ENCODE data around the gene PTPN5.

The PTPN5 gene

DNA sequence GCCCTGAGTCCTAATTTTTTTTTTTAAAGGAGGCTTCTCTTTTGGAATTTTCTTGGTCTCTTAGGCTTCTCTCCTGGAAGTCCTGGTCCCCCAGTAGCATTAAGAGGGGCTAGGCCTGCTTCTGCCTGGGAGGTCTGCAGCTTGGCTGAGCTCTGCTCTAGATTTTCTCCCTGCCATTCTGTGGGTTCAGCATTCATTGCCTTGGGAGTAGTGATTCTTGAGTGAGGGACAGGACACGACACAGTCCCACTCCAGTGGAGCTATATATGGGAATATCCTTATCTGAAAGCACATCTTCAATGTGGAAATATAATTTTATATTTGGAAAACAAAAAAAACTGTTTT lies 69.3 kb downstream of the PTPN5 start:
- H3K4me3 ChIP-seq (ENCODE audit: low read depth, low read length) = no peak overlapping the region
- in situ Hi-C loops (cut with HindIII; ENCODE audit: low sequenced_read_pairs) = no loop called here
- TF ChIP-seq, protein P1, sequence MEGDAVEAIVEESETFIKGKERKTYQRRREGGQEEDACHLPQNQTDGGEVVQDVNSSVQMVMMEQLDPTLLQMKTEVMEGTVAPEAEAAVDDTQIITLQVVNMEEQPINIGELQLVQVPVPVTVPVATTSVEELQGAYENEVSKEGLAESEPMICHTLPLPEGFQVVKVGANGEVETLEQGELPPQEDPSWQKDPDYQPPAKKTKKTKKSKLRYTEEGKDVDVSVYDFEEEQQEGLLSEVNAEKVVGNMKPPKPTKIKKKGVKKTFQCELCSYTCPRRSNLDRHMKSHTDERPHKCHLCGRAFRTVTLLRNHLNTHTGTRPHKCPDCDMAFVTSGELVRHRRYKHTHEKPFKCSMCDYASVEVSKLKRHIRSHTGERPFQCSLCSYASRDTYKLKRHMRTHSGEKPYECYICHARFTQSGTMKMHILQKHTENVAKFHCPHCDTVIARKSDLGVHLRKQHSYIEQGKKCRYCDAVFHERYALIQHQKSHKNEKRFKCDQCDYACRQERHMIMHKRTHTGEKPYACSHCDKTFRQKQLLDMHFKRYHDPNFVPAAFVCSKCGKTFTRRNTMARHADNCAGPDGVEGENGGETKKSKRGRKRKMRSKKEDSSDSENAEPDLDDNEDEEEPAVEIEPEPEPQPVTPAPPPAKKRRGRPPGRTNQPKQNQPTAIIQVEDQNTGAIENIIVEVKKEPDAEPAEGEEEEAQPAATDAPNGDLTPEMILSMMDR (IDR thresholded peaks at IDR 0.05; ENCODE audit: low read depth, low read length) = no peak

DNA sequence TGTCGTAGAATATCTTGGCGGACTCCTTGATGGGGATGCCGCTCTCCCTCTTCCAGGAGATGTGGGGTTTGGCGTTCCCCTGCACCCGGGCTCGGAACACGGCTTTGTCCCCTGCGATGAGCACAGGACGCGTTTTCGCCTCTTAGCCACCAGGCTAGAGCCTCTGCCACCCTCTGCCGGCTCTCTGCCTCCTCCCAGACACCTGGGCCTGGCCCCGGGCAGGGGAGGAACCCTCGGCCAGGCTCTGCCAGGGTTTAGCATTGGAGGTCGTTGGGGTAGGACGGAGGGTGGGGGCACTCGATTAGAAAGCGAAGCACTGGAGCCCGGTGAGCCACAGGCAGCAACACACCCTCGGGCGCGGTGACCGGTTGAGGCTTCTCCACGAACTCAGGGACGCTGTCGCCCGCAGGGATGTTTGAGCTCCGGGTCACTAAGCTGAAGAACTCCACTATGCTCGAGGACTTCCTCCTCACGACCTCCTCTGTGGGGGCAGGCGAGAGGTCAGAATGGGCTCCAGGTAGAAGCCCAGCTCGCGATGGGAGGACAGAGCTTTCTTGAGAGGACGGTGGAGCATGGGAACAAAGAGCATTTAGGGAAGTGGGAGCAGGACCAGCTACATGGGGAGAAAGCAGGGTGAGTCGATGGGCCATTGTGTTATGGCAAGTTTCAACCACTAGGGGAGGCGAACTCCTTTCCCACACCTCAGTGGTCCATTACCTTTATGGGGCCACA lies 69.9 kb downstream of the PTPN5 start:
- TF ChIP-seq, protein P1 (IDR thresholded peaks at IDR 0.05; ENCODE audit: low read depth, low read length) = peak; percentile 84
- in situ Hi-C loops (cut with HindIII; ENCODE audit: low sequenced_read_pairs) = no loop called here
- peak overlapping the region; percentile 54 for H3K4me3 ChIP-seq (ENCODE audit: low read depth, low read length)
- peak; percentile 31 for DNase-seq (ENCODE audit: low read depth, low spot score)

More for the DNA sequence above, 69.3 kb downstream of the PTPN5 start:
- no peak for DNase-seq (ENCODE audit: low read depth, low spot score)

DNA sequence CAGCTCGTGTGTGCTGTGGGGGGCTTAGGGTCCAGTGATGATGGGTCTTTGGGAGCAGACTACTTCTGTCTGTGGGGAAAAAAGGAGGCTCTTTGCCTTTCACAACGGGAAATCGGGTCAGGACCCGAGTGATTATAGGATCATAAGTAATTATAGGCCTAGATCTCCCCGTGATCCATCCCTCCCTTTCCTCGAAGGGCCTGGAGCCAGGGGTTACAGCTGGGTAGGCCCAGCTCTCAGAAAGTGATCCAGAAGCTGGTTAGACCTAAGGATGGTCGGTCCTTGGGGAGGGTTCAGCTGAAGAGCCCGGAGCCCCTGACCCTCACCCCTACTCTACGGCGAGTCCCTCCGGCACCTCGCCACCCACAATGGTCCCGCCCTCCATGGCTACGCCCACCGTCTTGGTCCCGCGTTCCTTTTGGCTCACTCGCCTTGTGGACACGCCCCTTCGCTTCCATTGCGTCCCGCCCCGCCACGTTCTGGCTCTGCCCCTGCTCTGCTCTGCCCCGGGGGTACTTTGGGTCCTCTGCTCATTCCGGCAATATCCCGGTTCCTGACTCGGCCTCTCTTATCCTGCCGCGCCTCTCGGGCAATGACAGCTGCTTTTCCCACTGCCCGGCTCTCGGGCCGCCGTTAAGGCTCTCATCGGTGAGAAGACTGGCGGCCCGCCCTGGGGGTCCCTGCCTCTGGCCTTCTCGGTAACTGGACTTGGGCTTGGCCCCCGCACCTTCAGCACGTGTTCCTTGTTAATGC lies 70.6 kb downstream of the PTPN5 start:
- in situ Hi-C loops (cut with HindIII; ENCODE audit: low sequenced_read_pairs) = no loop called here
- DNase-seq (ENCODE audit: low read depth, low spot score) = peak; percentile 57
- TF ChIP-seq, protein P1 (IDR thresholded peaks at IDR 0.05; ENCODE audit: low read depth, low read length) = no peak
- H3K4me3 ChIP-seq (ENCODE audit: low read depth, low read length) = peak overlapping the region; percentile 54

DNA sequence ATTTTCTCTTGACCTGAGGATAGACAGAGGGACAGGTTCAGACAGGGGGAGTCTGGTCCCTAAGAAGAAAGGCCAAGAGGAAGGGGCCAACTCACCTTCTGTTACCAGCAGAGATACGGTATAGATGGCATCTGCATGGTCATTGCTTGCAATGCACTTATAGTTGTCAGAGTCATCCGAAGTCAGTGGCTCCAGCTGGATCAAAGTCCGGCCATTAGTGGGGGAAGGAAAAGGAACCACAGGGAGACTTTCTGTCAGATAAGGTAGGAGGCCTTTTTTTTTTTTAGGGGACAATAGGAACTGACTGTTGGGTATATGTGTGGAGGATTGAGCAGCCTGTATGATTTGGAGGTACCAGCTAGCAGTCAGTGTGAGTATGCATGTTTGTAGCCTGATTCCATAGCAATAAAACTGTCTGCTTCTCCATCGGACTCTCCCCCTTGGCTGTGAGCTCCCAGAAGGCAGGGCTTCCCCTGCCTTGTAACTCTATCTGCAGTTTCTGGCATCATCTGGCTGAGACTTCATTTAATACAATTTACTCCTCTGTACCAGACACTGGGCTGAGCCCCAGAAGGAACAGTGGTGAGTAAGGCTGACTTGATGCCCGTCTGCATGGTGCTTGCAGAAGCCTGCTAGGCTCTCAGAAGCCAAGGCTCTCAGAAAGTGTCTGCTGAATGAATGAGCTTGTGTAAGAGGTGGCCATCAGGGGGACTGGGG lies 71.3 kb downstream of the PTPN5 start:
- TF ChIP-seq, protein P1 (IDR thresholded peaks at IDR 0.05; ENCODE audit: low read depth, low read length) = no peak
- H3K4me3 ChIP-seq (ENCODE audit: low read depth, low read length) = no peak overlapping the region
- in situ Hi-C loops (cut with HindIII; ENCODE audit: low sequenced_read_pairs) = no loop called here
- DNase-seq (ENCODE audit: low read depth, low spot score) = peak; percentile 22

DNA sequence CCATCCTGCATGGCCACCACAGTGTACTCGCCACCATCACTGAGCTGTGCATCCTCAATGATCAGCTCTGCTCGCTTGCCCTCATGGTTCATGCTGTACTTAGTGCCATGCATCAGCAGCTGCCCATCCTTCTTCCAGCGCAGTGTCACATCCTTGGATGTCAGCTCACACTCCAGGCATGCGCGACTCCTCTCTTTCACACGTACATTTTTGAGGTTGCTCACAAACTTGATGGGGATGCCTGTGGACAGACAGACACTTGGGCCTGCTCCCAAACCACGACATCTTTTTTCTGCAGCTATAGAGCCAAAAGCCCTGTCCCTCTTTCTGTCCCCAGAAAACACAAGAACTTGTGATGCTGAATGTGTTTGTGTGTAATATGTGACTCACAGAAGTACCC lies 76.1 kb downstream of the PTPN5 start:
- no peak for DNase-seq (ENCODE audit: low read depth, low spot score)
- TF ChIP-seq, protein P1 (IDR thresholded peaks at IDR 0.05; ENCODE audit: low read depth, low read length) = no peak
- no peak overlapping the region for H3K4me3 ChIP-seq (ENCODE audit: low read depth, low read length)
- in situ Hi-C loops (cut with HindIII; ENCODE audit: low sequenced_read_pairs) = no loop called here

DNA sequence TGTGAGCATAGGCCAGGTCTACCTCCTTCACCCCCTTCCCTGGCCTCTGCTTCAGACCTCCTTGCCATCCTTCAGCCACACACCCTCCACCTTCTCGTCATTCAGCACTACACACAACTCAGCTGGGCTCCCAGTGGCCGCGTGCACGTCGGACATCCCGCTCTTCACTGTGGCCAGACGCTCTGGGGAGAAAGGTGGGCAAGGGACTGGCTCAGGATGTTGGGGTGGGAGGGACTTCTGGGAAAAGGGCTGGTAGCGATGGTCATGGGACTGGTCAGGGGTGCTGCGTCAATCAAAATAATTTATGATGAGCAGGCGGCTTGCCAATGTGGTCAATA lies 77.2 kb downstream of the PTPN5 start:
- DNase-seq (ENCODE audit: low read depth, low spot score) = no peak
- TF ChIP-seq, protein P1 (IDR thresholded peaks at IDR 0.05; ENCODE audit: low read depth, low read length) = no peak
- H3K4me3 ChIP-seq (ENCODE audit: low read depth, low read length) = no peak overlapping the region
- in situ Hi-C loops (cut with HindIII; ENCODE audit: low sequenced_read_pairs) = no loop called here

All from astrocyte of the spinal cord (primary cell).